PFSK-1 (cell line): ENCODE data around the gene MDGA2.

ENCODE experiments used
- FOXP2 ChIP-seq: optimal IDR thresholded peaks from 2 replicates; pipeline ENCODE3; 2011; ENCODE audit warnings: borderline replicate concordance, control low read depth, inconsistent platforms; ENCODE audit not compliant: insufficient read depth; ENCODE audit errors: extremely low read length, extremely low read depth
- POLR2AphosphoS5 ChIP-seq: IDR thresholded peaks from 2 replicates; pipeline ENCODE4 v1.6.1; 2012; ENCODE audit warnings: low read depth, mild to moderate bottlenecking, control low read depth, low read length, moderate library complexity
- SIN3A ChIP-seq: IDR thresholded peaks from 2 replicates; pipeline ENCODE4 v1.6.1; 2012; ENCODE audit warnings: mild to moderate bottlenecking, low read length, moderate library complexity, borderline replicate concordance; ENCODE audit not compliant: insufficient read depth
- TAF1 ChIP-seq: IDR thresholded peaks from 2 replicates; pipeline ENCODE4 v1.6.1; 2012; ENCODE audit warnings: low read length, control low read depth, borderline replicate concordance; ENCODE audit not compliant: insufficient read depth
- TF ChIP-seq, protein P1 (sequence below), 2 experiments: IDR thresholded peaks; 2 replicates each; pipeline versions ENCODE4 v1.6.1 to v1.8.0; 2011 to 2012; ENCODE audit warnings: low read depth in 2 of 2, low read length in 2 of 2, control low read depth in 1 of 2, inconsistent platforms in 1 of 2, mild to moderate bottlenecking in 1 of 2, moderate library complexity in 1 of 2; ENCODE audit not compliant: insufficient read depth in 1 of 2

- TF ChIP-seq SIN3A: no peak
- TF ChIP-seq TAF1: no peak
- TF ChIP-seq POLR2AphosphoS5: no peak
- TF ChIP-seq, protein P1, sequence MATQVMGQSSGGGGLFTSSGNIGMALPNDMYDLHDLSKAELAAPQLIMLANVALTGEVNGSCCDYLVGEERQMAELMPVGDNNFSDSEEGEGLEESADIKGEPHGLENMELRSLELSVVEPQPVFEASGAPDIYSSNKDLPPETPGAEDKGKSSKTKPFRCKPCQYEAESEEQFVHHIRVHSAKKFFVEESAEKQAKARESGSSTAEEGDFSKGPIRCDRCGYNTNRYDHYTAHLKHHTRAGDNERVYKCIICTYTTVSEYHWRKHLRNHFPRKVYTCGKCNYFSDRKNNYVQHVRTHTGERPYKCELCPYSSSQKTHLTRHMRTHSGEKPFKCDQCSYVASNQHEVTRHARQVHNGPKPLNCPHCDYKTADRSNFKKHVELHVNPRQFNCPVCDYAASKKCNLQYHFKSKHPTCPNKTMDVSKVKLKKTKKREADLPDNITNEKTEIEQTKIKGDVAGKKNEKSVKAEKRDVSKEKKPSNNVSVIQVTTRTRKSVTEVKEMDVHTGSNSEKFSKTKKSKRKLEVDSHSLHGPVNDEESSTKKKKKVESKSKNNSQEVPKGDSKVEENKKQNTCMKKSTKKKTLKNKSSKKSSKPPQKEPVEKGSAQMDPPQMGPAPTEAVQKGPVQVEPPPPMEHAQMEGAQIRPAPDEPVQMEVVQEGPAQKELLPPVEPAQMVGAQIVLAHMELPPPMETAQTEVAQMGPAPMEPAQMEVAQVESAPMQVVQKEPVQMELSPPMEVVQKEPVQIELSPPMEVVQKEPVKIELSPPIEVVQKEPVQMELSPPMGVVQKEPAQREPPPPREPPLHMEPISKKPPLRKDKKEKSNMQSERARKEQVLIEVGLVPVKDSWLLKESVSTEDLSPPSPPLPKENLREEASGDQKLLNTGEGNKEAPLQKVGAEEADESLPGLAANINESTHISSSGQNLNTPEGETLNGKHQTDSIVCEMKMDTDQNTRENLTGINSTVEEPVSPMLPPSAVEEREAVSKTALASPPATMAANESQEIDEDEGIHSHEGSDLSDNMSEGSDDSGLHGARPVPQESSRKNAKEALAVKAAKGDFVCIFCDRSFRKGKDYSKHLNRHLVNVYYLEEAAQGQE (IDR thresholded peaks at IDR 0.05; ENCODE audit: insufficient read depth in 1 of 2, low read depth in 2 of 2, low read length in 2 of 2): no peak
- no peak for TF ChIP-seq FOXP2
Observed at GRCh38 chr14:47490353-47490752, 185.1 kb downstream of the MDGA2 start.
